GM12878 (cell line): ENCODE results near the gene CPVL. TPM values are rescaled to one million over a fixed set of nuclear protein-coding genes. Genes with fewer than 3 reads are reported as not detected.

ENCODE experiments used
- ATAC-seq: fragments of 200-7000 bp; cut with Tn5 transposase; 3 replicates; pipeline ENCODE4 v1.9.1; 2020; ENCODE audit warnings: mild to moderate bottlenecking, moderate library complexity
- BruUV-seq: library from RNA; stranded (reverse); fragments of 400-500 nt; replicated peaks from 2 replicates; lab custom pipeline; 2021; lab: Mats Ljungman, UMichigan
- CTCF ChIA-PET: fragments of 300-600 bp; sonication (Branson Sonifier 250); formaldehyde crosslinking; extraction: SDS; loops from one replicate; lab custom pipeline; 2021; ENCODE audit warnings: inconsistent platforms; lab: Yijun Ruan, JAX
- POLR2A ChIA-PET: fragments of 350-600 bp; formaldehyde crosslinking; extraction: SDS; loops from one replicate; lab custom pipeline; 2021; ENCODE audit warnings: inconsistent platforms; lab: Charles Lee
- RAD21 ChIA-PET: fragments of 300-600 bp; sonication (Branson Sonifier 250); formaldehyde crosslinking; loops from one replicate; lab custom pipeline; 2023; ENCODE audit warnings: antibody characterized with exemption; ENCODE audit not compliant: unreplicated experiment; lab: Charles Lee
- SMC1A ChIA-PET: fragments of 300-600 bp; sonication (Branson Sonifier 250); formaldehyde crosslinking; loops from one replicate; lab custom pipeline; 2023; ENCODE audit not compliant: unreplicated experiment, uncharacterized antibody; lab: Charles Lee
- DNase-seq: peaks from one replicate; pipeline ENCODE4 v3.0.0-alpha.2; 2011; ENCODE audit warnings: low read depth, low spot score
- FAIRE-seq: peaks from 3 replicates; lab custom pipeline; 2011; peaks lifted over from hg19 to GRCh38; lab: Jason Lieb, UNC
- H2AFZ ChIP-seq: 2 replicates; pipeline ENCODE4 v1.6.0; 2011; ENCODE audit warnings: low read depth, low read length, control low read depth; ENCODE audit not compliant: control insufficient read depth
- H3K27ac ChIP-seq: 2 replicates; pipeline ENCODE4 v1.5.1; 2011; ENCODE audit warnings: control low read depth; ENCODE audit not compliant: control insufficient read depth, insufficient read depth
- H3K27me3 ChIP-seq, 2 experiments: replicated peaks in 1 of 2; 2 replicates each; pipeline versions ENCODE4 v1.6.0 to v1.6.1; 2011; ENCODE audit warnings: low read length in 1 of 2; ENCODE audit not compliant: control insufficient read depth in 2 of 2, insufficient read depth in 2 of 2
- H3K36me3 ChIP-seq, 2 experiments: 2 replicates each; pipeline ENCODE4 v1.5.1; 2011; ENCODE audit warnings: low read length in 1 of 2; ENCODE audit not compliant: control insufficient read depth in 2 of 2, insufficient read depth in 2 of 2
- H3K4me1 ChIP-seq: 2 replicates; pipeline ENCODE4 v1.6.1; 2011; ENCODE audit warnings: mild to moderate bottlenecking, low read length, moderate library complexity, mixed read lengths; ENCODE audit not compliant: control insufficient read depth, insufficient read depth
- H3K4me2 ChIP-seq: 2 replicates; pipeline ENCODE4 v1.6.0; 2011; ENCODE audit warnings: control low read depth; ENCODE audit not compliant: control insufficient read depth, insufficient read depth
- H3K4me3 ChIP-seq: fragments of 200-600 bp; sonication (generic); 2 replicates; pipeline ENCODE4 v1.5.1; 2016
- H3K79me2 ChIP-seq: 2 replicates; pipeline ENCODE4 v1.6.0; 2011; ENCODE audit warnings: low read length; ENCODE audit not compliant: control insufficient read depth, insufficient read depth
- H3K9ac ChIP-seq: 2 replicates; pipeline ENCODE4 v1.8.0; 2011; ENCODE audit warnings: low read length, control low read depth, mixed read lengths; ENCODE audit not compliant: control insufficient read depth, insufficient read depth
- H3K9me3 ChIP-seq: replicated peaks from 3 replicates; pipeline ENCODE4 v1.5.1; 2011; ENCODE audit warnings: mild to moderate bottlenecking, low read length; ENCODE audit not compliant: control insufficient read depth, insufficient read depth
- H4K20me1 ChIP-seq: 2 replicates; pipeline ENCODE4 v1.6.0; 2011; ENCODE audit not compliant: control insufficient read depth, insufficient read depth
- BACH1 ChIP-seq: fragments of 450-650 bp; IDR thresholded peaks from 2 replicates; pipeline ENCODE4 v1.6.1; 2017; ENCODE audit warnings: mild to moderate bottlenecking, borderline replicate concordance
- BMI1 ChIP-seq: fragments of 450-650 bp; IDR thresholded peaks from 2 replicates; pipeline ENCODE4 v1.6.1; 2016; ENCODE audit warnings: mild to moderate bottlenecking, moderate library complexity, borderline replicate concordance
- CBX3 ChIP-seq: fragments of 200-600 bp; sonication (generic); IDR thresholded peaks from 2 replicates; pipeline ENCODE4 v1.6.1; 2016; ENCODE audit warnings: low read depth, borderline replicate concordance
- CEBPB ChIP-seq, 2 experiments: fragments of 150-350 bp in 1 of 2; IDR thresholded peaks; 2 replicates each; pipeline ENCODE4 v1.6.1; 2012 to 2014; ENCODE audit warnings: low read depth in 2 of 2, low read length in 2 of 2, borderline replicate concordance in 1 of 2, inconsistent platforms in 1 of 2
- CEBPZ ChIP-seq: fragments of 150-350 bp; IDR thresholded peaks from 2 replicates; pipeline ENCODE4 v1.6.1; 2016; ENCODE audit warnings: low read depth, low read length
- CHD1 ChIP-seq: IDR thresholded peaks from 2 replicates; pipeline ENCODE4 v1.6.1; 2012; ENCODE audit warnings: low read depth, low read length, improper control_type of control experiment
- ELK1 ChIP-seq: IDR thresholded peaks from 2 replicates; pipeline ENCODE4 v1.6.1; 2012; ENCODE audit warnings: low read depth, low read length, improper control_type of control experiment
- MYC ChIP-seq: IDR thresholded peaks from 2 replicates; pipeline ENCODE4 v1.6.1; 2011; ENCODE audit warnings: mild to moderate bottlenecking, low read length, moderate library complexity, inconsistent platforms; ENCODE audit not compliant: insufficient read depth, insufficient replicate concordance, insufficient read length, severe bottlenecking
- NFYA ChIP-seq: IDR thresholded peaks from 2 replicates; pipeline ENCODE4 v1.6.1; 2011; ENCODE audit warnings: low read depth, mild to moderate bottlenecking, low read length, improper control_type of control experiment, borderline replicate concordance
- PAX5 ChIP-seq: IDR thresholded peaks from 2 replicates; pipeline ENCODE4 v1.6.1; 2011; ENCODE audit warnings: low read depth, low read length, borderline replicate concordance
- POLR2AphosphoS5 ChIP-seq: IDR thresholded peaks from 2 replicates; pipeline ENCODE4 v1.6.1; 2011; ENCODE audit warnings: mild to moderate bottlenecking, low read length, inconsistent platforms
- POU2F2 ChIP-seq: IDR thresholded peaks from 3 replicates; pipeline ENCODE4 v1.6.1; 2011; ENCODE audit warnings: low read depth, mild to moderate bottlenecking, low read length, borderline replicate concordance
- ZBED1 ChIP-seq: IDR thresholded peaks from 2 replicates; pipeline ENCODE4 v1.6.1; 2016; ENCODE audit warnings: borderline replicate concordance
- ZBTB33 ChIP-seq: fragments of 450-650 bp; IDR thresholded peaks from 2 replicates; pipeline ENCODE4 v1.6.1; 2017; ENCODE audit warnings: mild to moderate bottlenecking
- WGBS: methylation state at CpG from one replicate; pipeline ENCODE4 v1.1.6; 2016; ENCODE audit warnings: low lambda C conversion rate; ENCODE audit not compliant: insufficient replicate concordance, insufficient coverage; ENCODE audit errors: missing lambda C conversion rate; 5-methylcytosine and 5-hydroxymethylcytosine counted together
- in situ Hi-C: fragments of 300-500 bp; cut with MboI; formaldehyde crosslinking; loops from 9 replicates; pipeline ENCODE4 v1.14.3; 2018; ENCODE audit warnings: mixed read lengths
- intact Hi-C: fragments of 100-400 bp; cut with micrococcal nuclease; formaldehyde crosslinking; loops from one replicate; pipeline ENCODE4 v1.14.2; 2022; ENCODE audit not compliant: unreplicated experiment
- polyA plus RNA-seq, 11 experiments: library from polyadenylated mRNA; depleted of rRNA in 4 of 11; unstranded in 6 of 11; stranded (reverse) in 5 of 11; fragments of >200 nt; fragmentation: Nextera tagmentation in 4 of 11; fragmentation: Illumina TruSeq in 1 of 11; extraction: Ambion mirVana in 4 of 11; extraction: Trizol in 1 of 11; gene quantifications; 1 replicate in 1 of 11; 2 replicates in 10 of 11; pipeline versions ENCODE4 v1.2.1 to v1.2.3, GENCODE V29; 2011 to 2016; ENCODE audit warnings: inconsistent platforms in 2 of 11, missing spikeins in 2 of 11, low read depth in 1 of 11
- total RNA-seq, 4 experiments: library from RNA; depleted of rRNA in 3 of 4; stranded (reverse); fragments of >200 nt in 3 of 4; fragmentation: Illumina TruSeq in 1 of 4; extraction: Trizol in 1 of 4; gene quantifications; 2 replicates each; pipeline versions ENCODE4 v1.2.1 to v1.2.3, GENCODE V29; 2013 to 2021

The CPVL gene
- total and polyA plus RNA-seq, 10 of the 15 experiments (the other 5 are each of a cell fraction or from before 2014, with no cell fraction given): 0.59 TPM; not detected in 9

- POLR2A ChIA-PET: no interaction called here
- Histone ChIP-seq H3K4me2 (no peak overlapping the region), H3K27me3 (no peaks in the 10 kb centered on the region; a peak in 1 of 4 replicates), H3K27ac (no peak overlapping the region), H2AFZ (no peak overlapping the region), H3K36me3 (no peaks in the 10 kb centered on the region), H3K4me1 (no peaks in the 10 kb centered on the region), H3K4me3 (no peak overlapping the region), H3K9me3 (no peaks in the 10 kb centered on the region), H3K9ac (no peak overlapping the region), H4K20me1 (no peaks in the 10 kb centered on the region), H3K79me2 (no peaks in the 10 kb centered on the region)
- in situ Hi-C loops (no loop called here), intact Hi-C loops (no loop called here)
- no peak for ATAC-seq
- RAD21 ChIA-PET: interaction anchor here (0.5 kb wide), 1 partner anchor 1820 kb away, joined by 3 read pairs; no protein-coding TSS in a partner anchor
- DNase-seq: no peak
- SMC1A ChIA-PET: no interaction called here
- FAIRE-seq: no peak
- CTCF ChIA-PET: interaction anchor here (1.2 kb wide), 1 partner anchor 77 kb away, joined by 3 read pairs; no protein-coding TSS in a partner anchor
- 28% methylated on average over 5 of the region's 5 CpGs for WGBS
- TF ChIP-seq ZBED1 (no peak), PAX5 (no peak), BMI1 (no peak), BACH1 (no peak), CHD1 (no peak), NFYA (no peak), POU2F2 (no peak), ZBTB33 (no peak), CEBPB (IDR thresholded peaks at IDR 0.05; ENCODE audit: borderline replicate concordance in 1 of 2, low read depth in 2 of 2, low read length in 2 of 2) (no peak), CEBPZ (no peak), ELK1 (no peak), POLR2AphosphoS5 (no peak), CBX3 (no peak), MYC (no peak)
- BruUV-seq: no TSS peak
These were observed 142.6 kb downstream of the CPVL start for GRCh38 chr7:29003703-29004102.
